Measurements from ENCODE around the gene JAZF1.

GRCh38 chr7:27998382-27998781 is 182.2 kb downstream of the JAZF1 start:
- TF ChIP-seq CTCF (IDR thresholded peaks at IDR 0.05 in 2 of 3, conservative IDR thresholded peaks at IDR 0.05 in 1 of 3; ENCODE audit: borderline replicate concordance in 1 of 3, insufficient read depth in 1 of 3, low read depth in 2 of 3, low read length in 2 of 3): no peak
- TF ChIP-seq SIN3A (IDR thresholded peaks at IDR 0.05; ENCODE audit: low read depth): no peak
- no peak for TF ChIP-seq ZBTB33 (IDR thresholded peaks at IDR 0.05; ENCODE audit: extremely low read depth, insufficient replicate concordance, low read length)
- TF ChIP-seq ELF1 (IDR thresholded peaks at IDR 0.05; ENCODE audit: borderline replicate concordance, low read depth): no peak
- TF ChIP-seq POLR2A (IDR thresholded peaks at IDR 0.05; ENCODE audit: borderline replicate concordance, extremely low read depth, insufficient read depth, insufficient read length): no peak
- no peak for TF ChIP-seq POLR2AphosphoS5 (IDR thresholded peaks at IDR 0.05; ENCODE audit: low read depth, low read length)
- no peak for TF ChIP-seq JUND (IDR thresholded peaks at IDR 0.05)
- no peak for TF ChIP-seq FOSL1 (IDR thresholded peaks at IDR 0.05; ENCODE audit: low read depth)
- TF ChIP-seq MAX (IDR thresholded peaks at IDR 0.05): no peak
